GM19463 (cell line): ENCODE data around the gene WRNIP1.

Experiments used
- ATAC-seq: cut with Tn5 transposase; IDR thresholded peaks from one replicate; pipeline ENCODE4 v1.9.1; 2021; ENCODE audit warnings: mild to moderate bottlenecking, moderate library complexity; ENCODE audit not compliant: unreplicated experiment

Gene WRNIP1

DNA sequence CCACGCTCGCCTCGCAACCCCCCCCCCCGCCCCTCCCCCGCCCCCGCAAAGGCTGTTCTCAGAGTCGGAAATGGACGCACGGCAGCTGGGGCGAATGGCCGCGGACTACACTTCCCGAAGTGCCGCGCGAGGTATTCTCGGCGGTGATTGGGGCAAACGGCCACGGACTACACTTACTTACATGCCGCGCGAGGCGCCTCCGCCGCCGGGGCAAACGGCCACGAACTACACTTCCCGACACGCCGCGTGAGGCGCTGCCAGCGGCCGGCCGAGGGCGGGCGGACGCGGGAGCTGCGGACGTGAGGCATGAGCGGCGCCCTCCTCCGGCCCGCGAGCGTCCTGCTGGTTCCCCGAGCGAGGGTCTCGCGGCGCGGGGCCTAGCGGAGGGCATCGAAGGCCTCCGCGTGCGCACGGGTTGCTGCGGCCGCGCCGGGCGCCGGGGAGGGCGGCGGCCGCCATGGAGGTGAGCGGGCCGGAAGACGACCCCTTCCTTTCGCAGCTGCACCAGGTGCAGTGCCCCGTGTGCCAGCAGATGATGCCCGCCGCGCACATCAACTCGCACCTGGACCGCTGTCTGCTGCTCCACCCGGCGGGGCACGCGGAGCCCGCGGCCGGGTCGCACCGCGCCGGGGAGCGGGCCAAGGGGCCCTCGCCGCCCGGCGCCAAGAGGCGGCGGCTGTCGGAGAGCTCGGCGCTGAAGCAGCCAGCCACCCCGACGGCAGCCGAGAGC, at the start of gene WRNIP1:
WRNIP1 (plus strand) TSS at position 228 of the 730 bp plus-strand sequence; CDS start at position 458, 230 bp downstream.
- peak; percentile 77 for ATAC-seq

DNA sequence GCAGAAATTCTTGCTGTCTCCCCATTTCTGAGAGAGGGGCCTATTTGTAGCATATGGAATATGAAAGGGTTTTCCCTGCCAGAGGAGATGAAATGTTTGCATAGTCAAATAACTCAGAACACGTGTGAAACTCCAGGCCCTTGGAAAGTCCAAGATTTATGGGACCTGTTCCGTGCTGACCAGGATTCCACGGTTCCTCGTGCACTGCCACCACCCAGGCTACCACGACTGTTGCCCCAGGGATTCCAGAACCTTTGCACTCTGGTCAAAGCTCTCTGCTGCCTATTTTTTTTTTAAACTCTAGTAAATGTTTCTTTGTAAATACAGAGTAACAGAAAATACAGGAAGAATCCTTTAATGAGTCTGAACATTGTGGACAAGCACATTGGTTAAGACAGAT, 49.5 kb upstream of the WRNIP1 start:
- ATAC-seq, result no peak

DNA sequence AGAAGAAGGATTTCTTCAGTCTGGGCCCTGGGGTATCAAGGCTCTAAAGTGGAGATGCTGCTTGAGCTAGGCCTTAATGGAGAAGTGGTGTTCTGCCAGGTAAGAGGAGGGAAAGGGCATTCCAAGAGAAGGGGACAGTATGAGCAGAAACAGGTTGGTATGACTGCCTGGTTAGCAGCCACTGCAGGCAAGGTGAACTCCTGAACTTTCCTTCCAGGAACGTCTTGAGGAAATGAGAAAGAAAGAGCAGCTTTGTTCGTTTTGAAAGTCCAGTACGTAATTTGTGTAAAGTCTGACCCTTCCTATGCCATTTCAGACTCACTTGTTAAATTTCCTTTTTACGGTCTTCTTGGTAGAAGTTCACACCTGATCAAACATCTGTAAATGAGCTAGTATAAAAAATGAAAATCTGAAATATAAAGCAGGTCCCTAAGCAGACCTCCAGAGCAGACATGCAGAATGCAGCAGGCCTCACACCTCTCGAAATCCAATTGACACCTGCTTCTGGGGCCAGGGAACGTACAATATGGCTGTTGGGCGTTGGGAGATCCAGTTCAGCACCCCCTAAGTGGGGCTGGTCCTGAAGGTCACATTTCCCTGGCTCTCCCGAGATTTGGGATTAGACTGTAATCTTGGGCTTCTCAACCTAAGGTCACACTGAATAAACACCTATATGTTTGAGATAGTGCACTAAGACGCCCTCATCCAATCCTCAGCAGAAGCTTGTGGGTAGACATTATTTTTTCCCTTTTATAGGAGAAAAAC, 48.1 kb upstream of the WRNIP1 start:
- ATAC-seq, result no peak

DNA sequence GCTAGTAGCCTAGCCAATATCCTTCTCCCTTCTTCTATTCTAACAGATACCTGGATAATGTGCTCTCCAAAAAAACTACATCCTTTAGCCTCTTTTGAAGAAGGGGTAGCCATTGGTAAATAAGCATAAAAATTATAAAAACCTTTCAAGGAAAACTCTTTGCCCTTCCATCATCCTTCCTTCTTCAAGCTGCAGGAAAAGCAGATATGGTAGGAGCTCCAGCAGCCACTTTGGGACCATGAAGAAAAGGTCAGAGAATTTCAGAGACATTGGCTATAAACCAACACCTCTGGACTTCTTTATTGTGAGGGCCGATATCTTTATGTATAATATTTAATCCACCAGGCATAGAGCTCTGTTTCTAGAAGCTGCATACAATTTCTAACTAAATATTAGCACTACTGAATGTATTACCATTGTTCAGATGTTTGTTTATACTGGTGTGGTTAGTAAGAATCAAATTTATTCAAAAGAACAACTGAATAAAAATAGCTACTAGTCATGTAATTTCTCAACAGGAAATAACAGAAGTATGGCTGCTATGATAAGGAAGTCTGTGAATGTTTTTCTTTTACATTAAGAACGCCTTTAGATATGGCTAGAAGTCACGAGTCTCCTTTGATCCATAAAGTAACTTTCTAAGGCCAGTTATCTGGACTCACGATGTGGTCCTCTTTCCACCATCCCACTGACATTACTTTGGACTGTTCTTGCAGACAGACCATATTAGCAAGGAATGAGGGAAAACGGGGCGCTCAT, 46.7 kb upstream of the WRNIP1 start:
- ATAC-seq, result no peak

DNA sequence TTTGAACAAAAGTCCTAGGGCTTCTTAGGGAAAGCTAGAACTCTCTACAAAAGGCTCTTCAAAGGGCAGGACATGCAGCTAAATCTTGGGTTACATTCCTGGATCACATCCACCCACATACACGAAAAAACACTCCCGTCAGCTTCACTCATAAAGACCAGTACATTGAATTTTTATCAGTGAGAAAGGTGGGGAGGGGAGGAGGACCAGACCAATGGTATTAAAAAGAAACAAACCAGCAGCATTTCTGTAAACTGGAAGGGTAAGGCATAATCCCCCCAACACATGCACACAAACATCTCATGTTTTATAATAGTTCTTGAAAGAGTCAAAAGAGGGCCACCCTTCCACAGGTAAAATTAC, 46.1 kb upstream of the WRNIP1 start:
- no peak for ATAC-seq

DNA sequence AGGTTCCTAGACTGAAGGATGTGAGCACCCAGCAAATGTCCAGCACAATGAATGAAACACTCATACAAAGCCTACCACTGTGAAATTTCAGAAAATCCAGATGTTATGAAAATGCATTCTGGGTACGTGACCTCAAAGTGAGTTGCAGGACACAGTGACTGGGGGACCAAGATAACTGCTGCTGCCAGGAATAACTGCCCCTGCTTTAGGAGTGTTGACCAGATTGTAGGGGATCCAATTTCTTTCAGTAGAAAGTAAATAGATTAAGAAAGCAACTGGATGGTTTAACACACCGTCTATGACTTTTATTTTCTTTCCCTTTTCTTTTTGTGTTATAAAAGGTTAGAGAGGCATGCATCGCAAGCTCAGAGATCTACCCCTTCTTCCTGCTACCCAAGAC, 44.0 kb upstream of the WRNIP1 start:
- no peak for ATAC-seq

DNA sequence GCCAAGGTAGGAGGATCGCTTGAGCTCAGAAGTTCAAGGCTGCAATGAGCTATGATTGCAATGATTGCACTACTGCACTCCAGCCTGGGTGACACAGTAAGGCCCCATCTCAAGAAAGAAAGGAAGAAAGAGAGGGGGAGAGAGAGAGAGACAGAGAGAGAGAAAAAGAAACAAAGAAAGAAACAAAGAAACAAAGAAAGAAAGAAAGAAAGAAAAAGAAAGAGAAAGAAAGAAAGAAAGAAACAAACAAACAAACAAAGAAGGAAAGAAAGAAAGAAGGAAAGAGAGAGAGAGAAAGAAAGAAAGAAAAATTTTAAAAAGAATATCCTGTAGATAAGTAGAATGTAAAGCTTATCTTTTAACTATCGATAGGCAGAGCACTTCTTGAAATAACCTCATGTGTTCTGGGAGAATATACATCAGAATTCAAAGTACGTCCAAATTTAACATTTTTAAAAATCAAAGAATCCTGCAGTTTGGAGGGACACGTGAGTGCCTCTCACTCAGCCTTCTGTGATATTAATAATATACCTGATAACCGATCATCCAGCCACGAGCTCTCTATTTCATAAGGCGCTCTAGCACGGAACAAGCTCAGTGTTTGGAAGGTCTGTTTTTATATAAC, 39.7 kb upstream of the WRNIP1 start:
- no peak for ATAC-seq

DNA sequence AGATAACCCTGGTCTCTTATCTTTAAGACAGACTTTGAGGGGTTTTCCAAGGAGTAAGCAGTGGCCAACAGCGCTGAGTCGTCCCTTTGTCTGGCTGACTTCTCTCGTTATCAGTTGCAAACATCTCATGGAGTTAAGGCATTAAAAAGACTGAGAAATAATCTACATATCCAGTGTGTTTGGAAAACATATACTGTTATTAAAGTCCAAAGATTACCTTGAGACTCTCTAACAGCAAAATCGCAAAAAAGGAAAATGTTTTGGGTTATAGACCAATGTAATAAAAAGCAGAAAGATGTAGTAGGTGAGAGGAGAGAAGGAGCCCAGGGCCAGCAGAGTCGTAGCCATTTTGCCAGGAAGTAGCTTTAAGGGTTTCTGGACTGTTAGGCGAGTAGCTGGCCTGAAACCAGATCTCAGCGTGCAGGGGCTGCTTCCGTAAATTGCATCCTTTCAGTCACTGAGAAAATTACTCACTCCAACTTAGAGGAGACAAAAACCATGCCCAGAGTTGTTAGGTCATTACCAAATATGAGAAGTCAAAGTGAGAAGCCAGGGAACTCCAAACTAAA, 39.1 kb upstream of the WRNIP1 start:
- peak; percentile 48 for ATAC-seq

DNA sequence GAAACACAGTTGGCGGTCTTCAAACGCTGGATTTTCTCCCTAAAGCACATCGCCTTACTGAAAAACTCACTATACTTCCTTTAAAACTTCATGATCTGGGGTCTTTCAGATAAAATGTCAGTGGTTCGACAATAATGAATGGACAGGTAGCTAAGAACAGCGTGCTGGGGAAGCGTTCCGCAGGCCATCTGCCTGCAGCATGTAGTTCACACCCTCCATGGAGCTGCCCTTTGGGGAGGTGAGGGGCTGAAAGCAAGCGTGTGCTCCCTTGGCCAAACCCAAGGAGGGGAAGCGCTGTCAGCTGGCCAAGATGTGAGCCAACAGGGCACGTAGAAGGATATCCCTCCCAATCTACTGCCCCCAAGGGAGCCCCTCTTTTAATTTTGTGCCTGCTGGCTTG, 35.3 kb upstream of the WRNIP1 start:
- ATAC-seq, result no peak

DNA sequence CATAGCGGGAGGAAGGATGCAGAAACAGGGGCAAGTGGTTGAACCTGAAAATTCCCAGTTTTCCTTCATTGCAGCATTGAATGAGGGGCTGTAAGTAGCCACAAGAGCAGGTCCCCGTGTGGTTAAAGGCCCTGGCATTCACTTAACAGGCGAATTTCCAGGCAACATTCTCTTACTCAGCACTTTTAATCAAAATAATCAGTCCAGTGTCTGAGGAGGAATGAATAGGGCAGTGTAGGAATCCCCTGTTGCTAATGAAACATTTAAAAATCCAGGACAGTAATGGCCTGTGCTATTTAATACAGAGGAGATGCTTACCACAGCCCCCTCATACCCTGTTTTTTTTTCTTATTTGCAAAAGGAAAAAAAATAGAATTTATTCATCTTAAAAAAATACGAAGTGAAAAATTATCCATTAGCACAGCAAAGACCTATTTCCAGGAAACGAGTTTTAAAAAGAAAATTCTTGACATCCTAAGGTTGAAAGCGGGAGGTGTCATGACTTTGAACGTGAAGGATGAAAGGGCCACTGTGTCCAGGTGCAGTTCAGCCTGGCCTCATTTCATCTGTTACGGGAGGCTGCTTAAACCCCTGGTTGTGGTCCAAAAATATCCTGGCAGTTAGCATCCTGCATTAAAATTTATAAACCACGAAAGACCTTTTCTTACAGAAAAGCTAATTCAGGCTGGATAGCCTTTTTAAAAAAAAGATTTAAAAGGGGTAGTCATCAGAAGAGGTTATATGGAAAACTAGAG, 34.7 kb upstream of the WRNIP1 start:
- no peak for ATAC-seq

DNA sequence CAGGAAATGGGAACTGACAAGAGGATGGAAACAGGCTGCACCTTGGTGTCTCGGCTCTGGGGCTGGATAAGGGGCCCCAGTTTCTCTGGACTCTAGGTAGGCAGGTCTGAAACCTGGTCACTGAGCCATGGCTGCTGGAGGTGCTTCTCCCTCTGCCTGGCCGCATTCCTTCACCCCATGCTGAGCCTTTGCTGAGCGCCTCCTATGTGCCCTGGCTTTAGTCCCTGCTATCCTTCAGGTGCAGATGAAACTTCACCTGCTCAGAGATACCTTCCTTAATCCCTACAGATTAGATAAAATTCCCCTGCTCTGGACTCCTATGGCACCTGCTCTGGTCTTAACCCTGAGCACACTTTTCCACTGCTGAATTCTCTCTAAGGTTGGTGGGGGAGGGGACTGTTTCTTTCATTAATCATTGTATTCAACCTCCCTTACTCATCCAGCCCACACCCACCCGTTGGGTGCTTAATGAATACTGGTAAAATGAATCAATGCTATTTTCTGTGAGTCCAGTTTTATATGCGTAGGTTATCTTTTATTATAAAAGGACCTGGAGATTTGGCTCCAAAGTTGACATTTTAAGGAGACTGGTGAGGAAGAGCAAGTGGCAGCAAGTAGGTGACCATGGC, 33.8 kb upstream of the WRNIP1 start:
- no peak for ATAC-seq

DNA sequence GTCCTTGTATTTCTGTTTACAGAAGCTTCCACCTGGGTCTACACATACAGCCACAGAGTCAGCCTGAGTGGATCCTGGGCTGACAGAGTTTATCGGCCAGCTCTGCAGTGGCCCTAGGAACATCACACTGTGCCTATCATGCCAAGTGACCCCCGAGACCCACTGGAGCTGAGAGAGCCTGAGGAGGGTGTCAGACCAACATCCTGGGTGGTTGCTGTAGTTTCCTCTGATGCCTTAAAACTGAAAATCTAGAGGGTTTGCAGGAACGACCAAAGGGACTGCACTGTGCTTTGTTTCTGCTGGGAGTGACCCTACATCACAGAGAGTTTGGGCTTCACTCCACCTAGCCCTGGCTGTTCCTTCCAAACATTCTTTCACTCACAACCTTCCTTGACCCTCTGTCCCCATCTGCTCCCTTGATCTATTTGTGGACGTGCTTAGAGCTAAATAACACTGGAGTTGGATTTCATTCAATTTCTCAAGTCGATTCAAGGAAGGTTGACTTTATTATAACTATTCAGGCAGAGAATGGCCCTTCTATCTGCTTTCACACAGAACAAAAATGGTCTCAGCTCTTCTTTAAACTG, 32.6 kb upstream of the WRNIP1 start:
- ATAC-seq, result no peak

DNA sequence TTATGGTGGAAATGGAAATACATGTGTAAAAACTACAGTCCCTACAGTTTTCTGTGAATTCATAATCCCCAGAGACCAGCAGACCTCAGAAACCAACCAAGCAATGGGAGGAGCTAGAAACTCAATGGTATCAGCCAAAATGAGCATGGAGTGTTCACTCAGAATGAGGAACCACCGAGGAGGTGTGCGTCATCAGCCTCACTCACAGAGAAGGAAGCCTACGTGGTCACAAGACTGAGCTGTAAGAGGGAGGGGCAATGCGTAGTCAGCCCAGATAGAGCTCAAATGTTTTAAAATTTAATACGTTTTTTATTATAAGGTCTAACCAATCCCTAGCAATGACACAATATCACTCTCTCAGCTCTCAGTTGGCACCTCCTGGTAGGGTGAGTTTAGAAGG, 31.9 kb upstream of the WRNIP1 start:
- peak; percentile 94 for ATAC-seq

DNA sequence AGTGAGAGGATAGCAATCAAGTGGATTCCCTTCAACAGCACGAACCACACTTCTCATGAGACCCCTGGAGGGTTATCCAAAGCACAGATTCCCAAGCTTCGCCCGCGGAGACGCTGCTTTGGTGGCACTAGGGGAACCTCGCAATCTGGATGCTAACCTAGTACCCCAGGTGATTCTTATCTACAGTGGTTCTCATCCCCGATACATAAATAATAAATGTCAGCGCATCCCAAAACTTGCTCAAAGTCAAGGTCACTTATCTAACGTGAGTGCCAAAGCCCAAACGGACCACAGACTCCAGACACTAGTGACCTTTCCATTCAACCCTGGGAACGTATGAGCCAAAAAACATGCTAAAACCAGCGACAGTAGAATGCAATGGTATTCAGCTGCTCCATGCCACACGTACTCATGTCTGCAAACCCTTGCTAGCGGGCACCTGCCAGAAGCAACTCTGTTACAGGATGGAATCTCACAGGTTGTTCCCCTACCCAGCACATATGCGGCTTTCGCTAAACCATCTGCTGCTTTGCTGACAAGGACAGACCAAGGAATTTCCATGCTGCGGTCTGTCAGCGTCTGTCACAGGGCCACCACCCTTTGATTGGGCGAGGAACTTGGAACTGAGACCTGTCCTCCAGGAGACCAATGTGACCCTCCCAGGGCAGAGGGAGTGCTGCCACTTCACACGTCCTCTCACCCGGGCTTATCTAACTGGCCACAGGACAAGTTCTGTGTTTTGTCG, 31.3 kb upstream of the WRNIP1 start:
- ATAC-seq, result no peak

DNA sequence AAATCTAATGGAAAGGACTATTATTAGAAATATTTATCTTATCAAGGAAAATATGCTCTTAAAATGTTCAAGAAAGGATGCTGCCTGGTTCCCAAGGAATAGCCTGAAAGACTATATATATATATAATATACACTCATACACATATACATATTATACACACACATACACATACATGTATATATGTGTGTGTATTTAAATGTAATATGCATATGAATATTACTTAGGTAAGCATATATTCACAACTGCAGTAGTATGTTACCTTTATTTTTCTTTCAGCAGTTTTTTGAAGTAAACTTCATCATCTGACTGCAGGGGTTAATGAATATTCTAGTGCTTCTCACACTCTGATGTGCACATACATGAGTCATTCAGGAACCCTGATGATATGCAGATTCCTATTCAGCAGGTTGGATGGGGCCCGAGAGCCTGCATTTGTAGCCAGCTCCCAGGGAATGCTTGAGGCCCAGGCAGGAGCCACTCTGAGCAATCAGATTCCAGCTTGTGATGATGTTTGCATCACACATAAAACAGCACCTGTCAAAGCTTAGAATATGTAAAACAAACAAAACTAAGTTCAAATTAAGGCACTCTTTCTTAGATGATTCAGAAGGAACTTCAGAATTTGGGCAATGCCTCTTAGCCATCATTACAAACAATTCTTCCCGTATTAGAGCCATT, 30.6 kb upstream of the WRNIP1 start:
- no peak for ATAC-seq

DNA sequence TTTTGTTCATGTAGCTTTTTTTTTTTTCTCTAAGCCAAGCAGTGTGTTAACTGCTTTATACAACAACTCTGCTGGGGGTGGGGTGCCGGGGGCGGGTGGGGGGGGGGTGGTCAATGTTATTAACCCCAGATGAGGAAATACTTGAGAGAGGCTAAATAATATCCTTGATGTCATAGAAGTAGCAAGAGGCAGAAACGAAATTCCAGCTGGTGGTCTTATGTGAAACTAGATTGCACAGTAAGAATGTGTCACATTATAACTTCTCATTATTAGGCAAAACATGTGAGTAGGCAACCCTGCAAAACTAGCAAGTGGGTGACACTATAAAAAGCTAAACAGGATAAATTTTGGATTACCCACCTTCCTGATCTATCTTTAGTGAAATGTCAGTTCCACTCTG, 27.3 kb upstream of the WRNIP1 start:
- ATAC-seq, result no peak

DNA sequence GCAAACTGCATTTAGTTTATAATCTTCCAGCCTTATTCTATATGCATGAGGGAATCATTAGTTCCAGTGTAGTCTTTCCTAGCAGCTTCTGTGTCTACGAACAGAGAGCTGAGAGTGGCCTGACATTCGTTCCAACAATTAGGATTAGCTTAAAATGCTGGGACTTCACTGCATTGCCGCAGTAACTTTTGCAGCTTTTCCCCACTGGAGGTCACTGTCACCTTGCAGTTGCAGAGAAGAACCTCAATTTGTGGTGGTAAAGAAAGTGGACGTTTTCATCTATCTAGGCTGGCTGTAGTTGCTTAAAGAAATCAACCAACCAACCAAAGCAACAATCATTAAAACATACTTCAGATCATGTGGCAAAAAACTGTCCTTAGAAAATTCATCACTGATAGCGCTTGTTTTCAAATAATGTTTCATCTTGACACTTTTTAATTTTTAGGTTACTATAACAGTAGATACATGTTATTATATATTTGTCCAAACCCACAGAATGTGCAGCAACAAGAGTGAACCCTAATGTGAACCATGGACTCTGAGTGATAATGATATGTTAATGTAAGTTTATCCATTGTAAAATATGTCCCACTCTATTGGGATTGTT, 26.7 kb upstream of the WRNIP1 start:
- ATAC-seq, result no peak

DNA sequence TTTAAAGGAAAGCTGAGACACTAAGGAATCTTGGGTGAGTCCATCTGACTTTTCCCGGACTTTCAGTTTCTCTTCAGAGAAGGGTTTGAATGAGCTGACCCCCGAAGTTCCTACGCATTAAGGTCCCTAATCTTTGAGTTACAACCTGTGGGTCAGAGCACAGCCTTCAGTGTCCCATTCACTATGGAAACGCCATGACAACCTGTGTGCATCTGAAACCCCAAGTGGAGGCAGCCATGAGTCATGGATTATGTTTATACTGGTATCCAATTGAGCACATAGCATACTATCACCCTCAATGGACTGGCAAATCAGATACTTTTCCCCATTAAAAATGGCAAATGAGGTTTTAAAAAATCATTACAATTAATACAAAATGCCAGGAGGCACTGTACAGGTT, 25.9 kb upstream of the WRNIP1 start:
- ATAC-seq, result no peak
